GM10248 (cell line): ENCODE measurements around the gene UBE2S.
"Not testable (repeated sequence)": the region's sequence is repeated elsewhere in the genome, so short reads cannot be mapped to it uniquely, and the experiment has no call there.

Experiments used
- CTCF ChIA-PET: fragments of 300-600 bp; sonication (Branson Sonifier 250); formaldehyde crosslinking; extraction: SDS; loops from one replicate; lab custom pipeline; 2021; ENCODE audit warnings: antibody characterized with exemption; lab: Yijun Ruan, JAX
- POLR2A ChIA-PET: fragments of 350-650 bp; sonication (Branson Sonifier 250); formaldehyde crosslinking; extraction: SDS; loops from one replicate; lab custom pipeline; 2020; ENCODE audit warnings: antibody characterized with exemption; lab: Yijun Ruan, JAX
- DNase-seq: peaks from one replicate; pipeline ENCODE4 v3.0.0; 2012; ENCODE audit errors: extremely low spot score
- TF ChIP-seq, protein P1 (sequence below): IDR thresholded peaks from 2 replicates; pipeline ENCODE4 v1.5.1; 2012; ENCODE audit warnings: mild to moderate bottlenecking, low read depth; ENCODE audit errors: extremely low read depth, missing control alignments, control extremely low read depth

UBE2S gene

DNA sequence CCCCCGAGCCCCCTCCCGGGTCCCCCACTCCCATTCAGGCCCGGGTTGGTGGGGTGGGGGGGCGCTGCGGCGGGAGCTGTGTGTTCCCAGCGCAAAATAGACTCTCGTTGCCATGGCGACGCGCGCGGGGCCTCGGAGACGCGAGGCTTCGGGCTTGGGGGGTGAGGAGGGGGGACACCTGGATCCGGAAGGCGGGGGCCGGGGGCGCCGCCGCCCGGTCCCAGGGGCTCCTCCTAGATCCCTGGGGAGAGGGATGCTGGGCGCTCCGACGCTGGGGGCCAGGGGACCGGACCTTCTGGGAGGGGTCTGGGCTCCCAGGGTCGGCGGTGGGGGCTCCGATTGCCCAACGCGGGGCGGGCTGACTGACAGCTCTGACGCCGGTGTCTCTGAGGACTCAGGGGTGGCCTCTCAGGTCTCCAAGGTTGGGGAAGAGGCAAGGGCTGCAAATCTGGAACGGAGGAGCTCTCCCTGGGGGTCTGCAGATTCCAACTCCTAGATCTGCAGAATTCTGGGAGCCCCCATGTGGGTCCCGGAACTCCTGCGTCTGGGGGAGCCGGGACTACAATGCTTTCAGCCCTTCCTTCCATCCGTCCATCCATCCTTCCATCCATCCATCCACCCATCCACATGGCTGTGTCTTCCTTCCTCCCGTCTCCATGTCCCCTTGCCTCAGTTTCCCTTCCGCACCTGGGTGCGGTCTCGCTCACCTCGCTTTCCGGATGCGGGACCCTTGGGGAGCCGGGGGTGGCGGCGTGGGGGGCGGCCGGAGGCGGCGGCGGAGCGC is 44.6 kb upstream of the UBE2S start:
- DNase-seq = no peak

DNA sequence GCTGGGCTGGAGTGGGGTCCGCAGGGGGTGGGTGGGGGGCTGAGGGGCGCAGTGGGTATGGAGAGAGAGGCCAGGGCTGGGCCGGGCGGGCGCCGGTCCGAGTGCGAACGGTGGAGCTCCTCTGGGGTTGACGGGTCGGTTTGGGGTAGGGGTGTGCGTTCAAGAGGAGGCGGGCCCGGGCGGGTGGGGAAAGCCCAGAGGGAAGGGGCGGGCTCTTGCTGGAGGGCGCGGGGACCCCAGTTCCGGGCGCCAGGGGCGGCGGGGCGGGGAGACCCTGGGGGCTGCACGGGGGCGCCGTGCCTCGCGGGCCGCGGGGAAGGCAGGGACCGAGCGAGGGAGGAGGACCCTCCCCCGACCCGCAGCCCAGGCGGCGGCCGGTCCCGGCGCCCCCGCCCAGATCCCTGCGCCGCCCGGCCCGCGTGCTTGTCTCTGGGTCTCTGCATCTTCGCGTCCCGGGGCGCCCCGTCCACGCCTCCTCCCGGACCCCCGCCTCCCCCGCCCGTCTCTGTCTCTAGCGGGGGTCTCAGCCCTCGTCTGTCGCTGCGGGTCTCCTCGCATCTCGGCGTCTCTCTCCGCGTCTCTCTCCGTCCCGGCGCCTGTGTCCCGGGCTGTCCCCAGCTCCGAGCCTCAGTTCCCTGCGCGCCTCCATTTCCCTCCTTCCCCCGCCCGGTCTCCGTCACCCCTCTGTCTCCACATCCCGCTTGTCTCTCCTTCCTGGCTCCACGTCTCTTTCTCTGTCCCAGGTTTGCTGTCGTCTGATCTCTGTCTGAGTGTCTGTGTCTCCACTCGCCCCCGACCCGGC is 43.8 kb upstream of the UBE2S start:
- DNase-seq = no peak
- ChIA-PET CTCF (no interaction called here), POLR2A (no interaction called here)
- TF ChIP-seq, protein P1, sequence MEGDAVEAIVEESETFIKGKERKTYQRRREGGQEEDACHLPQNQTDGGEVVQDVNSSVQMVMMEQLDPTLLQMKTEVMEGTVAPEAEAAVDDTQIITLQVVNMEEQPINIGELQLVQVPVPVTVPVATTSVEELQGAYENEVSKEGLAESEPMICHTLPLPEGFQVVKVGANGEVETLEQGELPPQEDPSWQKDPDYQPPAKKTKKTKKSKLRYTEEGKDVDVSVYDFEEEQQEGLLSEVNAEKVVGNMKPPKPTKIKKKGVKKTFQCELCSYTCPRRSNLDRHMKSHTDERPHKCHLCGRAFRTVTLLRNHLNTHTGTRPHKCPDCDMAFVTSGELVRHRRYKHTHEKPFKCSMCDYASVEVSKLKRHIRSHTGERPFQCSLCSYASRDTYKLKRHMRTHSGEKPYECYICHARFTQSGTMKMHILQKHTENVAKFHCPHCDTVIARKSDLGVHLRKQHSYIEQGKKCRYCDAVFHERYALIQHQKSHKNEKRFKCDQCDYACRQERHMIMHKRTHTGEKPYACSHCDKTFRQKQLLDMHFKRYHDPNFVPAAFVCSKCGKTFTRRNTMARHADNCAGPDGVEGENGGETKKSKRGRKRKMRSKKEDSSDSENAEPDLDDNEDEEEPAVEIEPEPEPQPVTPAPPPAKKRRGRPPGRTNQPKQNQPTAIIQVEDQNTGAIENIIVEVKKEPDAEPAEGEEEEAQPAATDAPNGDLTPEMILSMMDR = no peak

More for the DNA sequence above, 44.6 kb upstream of the UBE2S start:
- ChIA-PET POLR2A (no interaction called here), CTCF (interaction anchor here (1.0 kb wide), 1 partner anchor 16 kb away, joined by 5 read pairs; no protein-coding TSS in a partner anchor)
- TF ChIP-seq, protein P1 = no peak

DNA sequence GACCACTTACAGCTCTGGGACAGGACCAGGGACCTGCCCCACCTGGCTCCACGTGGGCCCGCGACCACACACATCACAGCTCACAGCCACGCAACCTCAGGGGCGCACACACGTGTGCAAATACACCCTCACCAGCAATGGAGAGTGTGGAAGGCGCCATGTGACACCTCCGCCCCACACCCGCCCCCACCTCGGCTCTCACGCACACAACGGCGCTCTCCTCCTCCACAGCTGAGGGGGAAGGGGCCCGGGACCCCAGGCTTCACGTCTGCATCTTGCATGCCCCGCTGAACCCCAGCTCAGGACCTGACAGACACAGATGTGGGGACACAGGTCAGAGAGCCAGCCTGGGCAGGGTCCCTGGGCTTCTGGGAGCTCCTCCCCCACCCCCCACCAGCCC is 41.9 kb upstream of the UBE2S start:
- CTCF ChIA-PET = interaction anchor here (1.0 kb wide), 1 partner anchor 18 kb away, joined by 6 read pairs; no protein-coding TSS in a partner anchor
- POLR2A ChIA-PET = no interaction called here

DNA sequence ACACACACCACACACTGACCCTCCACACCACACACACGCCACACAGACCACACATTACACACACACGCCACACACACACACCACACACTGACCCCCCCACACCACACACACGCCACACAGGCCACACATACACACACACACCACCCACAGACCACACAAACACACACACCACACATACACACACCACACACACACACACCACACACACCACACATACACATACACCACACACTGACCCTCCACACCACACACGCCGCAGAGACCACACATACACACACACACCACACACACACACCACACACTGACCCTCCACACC is 40.5 kb upstream of the UBE2S start:
- CTCF ChIA-PET, DNase-seq, POLR2A ChIA-PET: not testable (repeated sequence)

More for the DNA sequence above, 41.9 kb upstream of the UBE2S start:
- no peak for DNase-seq
- TF ChIP-seq, protein P1 = no peak

DNA sequence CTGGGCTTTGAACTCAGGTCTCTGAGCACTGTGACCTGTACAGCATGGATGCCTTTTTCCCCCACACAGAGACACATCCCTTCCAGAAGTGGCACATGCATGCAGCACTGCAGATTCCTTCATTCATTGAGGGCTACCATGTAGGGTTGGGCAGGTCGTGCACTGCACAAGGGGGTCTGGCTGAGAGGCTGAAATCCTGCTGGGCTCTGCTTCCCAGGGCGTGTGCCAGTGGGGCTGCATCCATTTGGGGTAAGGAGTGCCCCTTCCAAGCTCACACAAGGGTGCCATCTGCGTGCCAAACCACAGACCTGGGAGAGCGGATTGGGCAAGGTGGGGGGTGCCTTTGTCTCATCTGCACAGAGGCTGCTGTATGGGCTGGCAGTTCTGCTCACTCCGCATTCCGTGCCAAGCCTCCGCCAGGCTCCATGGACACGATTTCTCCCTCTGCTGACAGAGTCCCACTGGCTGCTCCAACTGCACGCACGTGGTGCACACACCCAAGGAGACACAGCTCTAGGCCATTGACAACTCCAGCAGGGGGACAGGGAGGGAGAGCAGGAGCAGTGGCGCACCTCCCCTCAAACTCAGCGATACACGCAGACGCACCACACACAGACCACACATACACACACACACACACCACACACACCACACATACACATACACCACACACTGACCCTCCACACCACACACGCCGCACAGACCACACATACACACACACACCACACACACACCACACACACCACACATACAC is 40.0 kb upstream of the UBE2S start:
- POLR2A ChIA-PET = interaction anchor here (0.7 kb wide), 1 partner anchor 327 kb away, joined by 7 read pairs; no protein-coding TSS in a partner anchor
- TF ChIP-seq, protein P1 = no peak
- CTCF ChIA-PET = interaction anchor here (1.7 kb wide), 1 partner anchor 20 kb away, joined by 5 read pairs; no protein-coding TSS in a partner anchor
- DNase-seq = no peak

DNA sequence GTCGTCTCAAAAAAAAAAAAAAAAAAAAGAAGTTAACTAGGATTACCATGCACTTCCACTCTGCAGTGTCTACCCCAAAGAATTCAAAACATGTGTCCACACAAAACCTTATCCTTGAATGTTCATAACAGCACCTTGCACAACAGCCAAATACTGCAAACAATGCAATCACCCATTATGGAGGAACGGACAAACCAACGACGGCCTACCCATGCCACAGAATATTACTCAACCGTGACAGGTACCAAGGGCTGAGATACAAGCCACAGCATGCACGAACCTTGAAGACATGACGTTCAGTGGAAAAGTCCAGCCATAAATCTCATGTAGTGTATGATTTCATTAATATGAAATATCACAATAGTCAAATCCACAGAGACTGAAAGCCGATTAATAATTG is 38.5 kb upstream of the UBE2S start:
- CTCF ChIA-PET = interaction anchor here (1.7 kb wide), 1 partner anchor 22 kb away, joined by 5 read pairs; no protein-coding TSS in a partner anchor
- POLR2A ChIA-PET = no interaction called here
- TF ChIP-seq, protein P1 = no peak

More for the DNA sequence above, 38.5 kb upstream of the UBE2S start:
- no peak for DNase-seq
